A673 (cell line): ENCODE results near the gene PACRG. TPM values are rescaled to one million over a fixed set of nuclear protein-coding genes. Genes with fewer than 3 reads are reported as not detected.

ENCODE experiments used
- BruUV-seq: library from RNA; stranded (reverse); fragments of 400-500 nt; replicated peaks from 2 replicates; lab custom pipeline; 2021; lab: Mats Ljungman, UMichigan
- CTCF ChIA-PET: fragments of 300-600 bp; sonication (Branson Sonifier 250); formaldehyde crosslinking; loops from one replicate; lab custom pipeline; 2022; ENCODE audit warnings: antibody characterized with exemption; lab: Charles Lee
- POLR2A ChIA-PET: fragments of 300-600 bp; sonication (Branson Sonifier 250); formaldehyde crosslinking; loops from one replicate; lab custom pipeline; 2022; ENCODE audit warnings: antibody characterized with exemption; ENCODE audit not compliant: low non-redundant PET; lab: Charles Lee
- DNase-seq: peaks from one replicate; pipeline ENCODE4 v3.0.0-alpha.2; 2015; ENCODE audit warnings: low spot score
- H3K27ac ChIP-seq: fragments of 200-600 bp; sonication (generic); 2 replicates; pipeline ENCODE4 v1.5.1; 2016; ENCODE audit warnings: mixed run types, low read depth, mild to moderate bottlenecking, mixed read lengths, antibody characterized with exemption, low read length; ENCODE audit not compliant: poor library complexity, severe bottlenecking
- H3K27me3 ChIP-seq: fragments of 200-600 bp; sonication (generic); replicated peaks from 2 replicates; pipeline ENCODE4 v1.6.1; 2017; ENCODE audit warnings: mixed run types, low read depth, mild to moderate bottlenecking, mixed read lengths, antibody characterized with exemption, low read length; ENCODE audit not compliant: insufficient read depth, poor library complexity
- H3K36me3 ChIP-seq: fragments of 200-600 bp; sonication (generic); 2 replicates; pipeline ENCODE4 v1.6.1; 2016; ENCODE audit warnings: mixed run types, mild to moderate bottlenecking, mixed read lengths, antibody characterized with exemption, low read length; ENCODE audit not compliant: insufficient read depth, poor library complexity, severe bottlenecking
- H3K4me1 ChIP-seq: fragments of 200-600 bp; sonication (generic); 2 replicates; pipeline ENCODE4 v1.6.1; 2017; ENCODE audit warnings: mixed run types, mild to moderate bottlenecking, mixed read lengths, antibody characterized with exemption, low read length; ENCODE audit not compliant: insufficient read depth, poor library complexity, severe bottlenecking
- H3K4me3 ChIP-seq: fragments of 200-600 bp; sonication (generic); 2 replicates; pipeline ENCODE4 v1.5.1; 2016; ENCODE audit warnings: low read depth, mixed run types, mild to moderate bottlenecking, mixed read lengths, low read length; ENCODE audit not compliant: poor library complexity, severe bottlenecking
- H3K9me3 ChIP-seq: fragments of 200-600 bp; sonication (generic); 2 replicates; pipeline ENCODE4 v1.6.1; 2016; ENCODE audit warnings: mixed run types, low read depth, mild to moderate bottlenecking, mixed read lengths, antibody characterized with exemption, low read length; ENCODE audit not compliant: poor library complexity, severe bottlenecking
- EZH2 ChIP-seq: fragments of 200-600 bp; sonication (generic); IDR thresholded peaks from 2 replicates; pipeline ENCODE4 v1.6.1; 2017; ENCODE audit warnings: borderline replicate concordance, low read depth, mild to moderate bottlenecking, mixed read lengths, antibody characterized with exemption, low read length; ENCODE audit not compliant: poor library complexity, severe bottlenecking
- intact Hi-C: fragments of 100-400 bp; cut with micrococcal nuclease; formaldehyde crosslinking; loops from one replicate; pipeline ENCODE4 v1.10.0; 2022; ENCODE audit not compliant: unreplicated experiment
- total RNA-seq: library from RNA; stranded (reverse); gene quantifications from 2 replicates; pipeline ENCODE4 v1.2.3, GENCODE V29; 2021
- TF ChIP-seq, protein P1 (sequence below): fragments of 300-800, 200-600 bp; sonication (generic); conservative IDR thresholded peaks from 2 replicates; pipeline ENCODE4 v1.5.1; 2017; ENCODE audit warnings: low read depth, mild to moderate bottlenecking, antibody characterized with exemption, low read length, moderate library complexity, mixed read lengths

PACRG gene
- total RNA-seq, 1 experiment from 2014 or later: not detected

- no peak for DNase-seq
- Histone ChIP-seq H3K4me3 (no peak overlapping the region), H3K4me1 (no peaks in the 10 kb centered on the region), H3K9me3 (no peaks in the 10 kb centered on the region), H3K27me3 (no peaks in the 10 kb centered on the region), H3K27ac (no peak overlapping the region), H3K36me3 (no peaks in the 10 kb centered on the region)
- TF ChIP-seq, protein P1, sequence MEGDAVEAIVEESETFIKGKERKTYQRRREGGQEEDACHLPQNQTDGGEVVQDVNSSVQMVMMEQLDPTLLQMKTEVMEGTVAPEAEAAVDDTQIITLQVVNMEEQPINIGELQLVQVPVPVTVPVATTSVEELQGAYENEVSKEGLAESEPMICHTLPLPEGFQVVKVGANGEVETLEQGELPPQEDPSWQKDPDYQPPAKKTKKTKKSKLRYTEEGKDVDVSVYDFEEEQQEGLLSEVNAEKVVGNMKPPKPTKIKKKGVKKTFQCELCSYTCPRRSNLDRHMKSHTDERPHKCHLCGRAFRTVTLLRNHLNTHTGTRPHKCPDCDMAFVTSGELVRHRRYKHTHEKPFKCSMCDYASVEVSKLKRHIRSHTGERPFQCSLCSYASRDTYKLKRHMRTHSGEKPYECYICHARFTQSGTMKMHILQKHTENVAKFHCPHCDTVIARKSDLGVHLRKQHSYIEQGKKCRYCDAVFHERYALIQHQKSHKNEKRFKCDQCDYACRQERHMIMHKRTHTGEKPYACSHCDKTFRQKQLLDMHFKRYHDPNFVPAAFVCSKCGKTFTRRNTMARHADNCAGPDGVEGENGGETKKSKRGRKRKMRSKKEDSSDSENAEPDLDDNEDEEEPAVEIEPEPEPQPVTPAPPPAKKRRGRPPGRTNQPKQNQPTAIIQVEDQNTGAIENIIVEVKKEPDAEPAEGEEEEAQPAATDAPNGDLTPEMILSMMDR: no peak
- ChIA-PET POLR2A (no interaction called here), CTCF (no interaction called here)
- intact Hi-C loops: no loop called here
- BruUV-seq: no TSS peak
These were observed 610.2 kb downstream of the PACRG start for GRCh38 chr6:163337958-163338357.

DNA sequence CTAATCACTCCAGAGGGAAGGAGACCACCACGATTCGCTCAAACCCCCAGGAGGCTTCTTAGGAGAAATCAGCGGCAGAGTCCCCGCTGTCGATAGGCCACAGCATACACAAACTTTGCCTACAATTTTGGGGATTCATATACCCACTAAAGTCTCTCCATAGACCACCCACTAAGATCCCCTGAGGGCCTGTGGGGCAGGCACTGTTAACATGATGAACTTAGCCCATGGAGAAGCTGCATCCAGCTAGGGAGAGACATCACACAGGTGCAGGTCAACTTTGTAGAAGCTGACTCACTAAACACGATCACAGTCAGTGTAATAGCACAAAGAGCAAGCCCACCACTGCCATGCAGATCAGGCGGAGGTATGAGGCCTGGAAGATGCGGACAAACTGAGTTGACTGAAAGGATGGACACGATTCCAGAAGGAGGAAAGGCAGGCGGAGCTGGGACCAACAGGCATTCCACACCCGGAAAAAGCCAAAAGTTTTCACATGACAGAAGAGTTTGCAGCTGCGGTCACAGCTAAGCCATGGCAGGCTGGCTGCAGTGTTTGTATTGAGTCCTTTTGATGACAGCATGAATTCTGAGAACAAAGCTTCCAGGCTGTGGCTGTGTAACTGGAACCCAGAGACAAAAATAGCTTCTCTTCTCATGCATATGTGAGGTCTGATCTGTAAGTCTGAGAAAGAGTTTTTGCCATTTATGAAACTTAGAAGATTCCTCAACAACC, 611.1 kb downstream of the PACRG start:
- Histone ChIP-seq H3K9me3 (no peaks in the 10 kb centered on the region), H3K27me3 (no peaks in the 10 kb centered on the region), H3K4me3 (no peak overlapping the region), H3K27ac (no peak overlapping the region), H3K4me1 (no peaks in the 10 kb centered on the region), H3K36me3 (no peaks in the 10 kb centered on the region)
- intact Hi-C loops: no loop called here
- BruUV-seq: no TSS peak
- DNase-seq: no peak
- no peak for TF ChIP-seq EZH2
- TF ChIP-seq, protein P1: no peak
- POLR2A ChIA-PET: no interaction called here
- CTCF ChIA-PET: no interaction called here

- DNase-seq: no peak
- Histone ChIP-seq H3K9me3 (no peaks in the 10 kb centered on the region), H3K36me3 (no peaks in the 10 kb centered on the region), H3K27ac (no peak overlapping the region), H3K27me3 (no peaks in the 10 kb centered on the region), H3K4me1 (no peaks in the 10 kb centered on the region), H3K4me3 (no peak overlapping the region)
- TF ChIP-seq, protein P1: no peak
- no peak for TF ChIP-seq EZH2
- POLR2A ChIA-PET: no interaction called here
- BruUV-seq: no TSS peak
- CTCF ChIA-PET: no interaction called here
- intact Hi-C loops: no loop called here
These were observed 611.7 kb downstream of the PACRG start for GRCh38 chr6:163339466-163339865.
